COLO668 (cell line): Measurements from ENCODE around the gene KCNAB1.

Experiments
- DNase-seq: peaks from one replicate; lab custom pipeline; 2025; ENCODE audit not compliant: unreplicated experiment; lab: John Stamatoyannopoulos, UW

KCNAB1 gene

GRCh38 chr3:156483002-156483401 is 362.6 kb downstream of the KCNAB1 start:
- no peak for DNase-seq

GRCh38 chr3:156483426-156483825 is 363.0 kb downstream of the KCNAB1 start:
- DNase-seq = no peak

- no peak for DNase-seq
Observed at GRCh38 chr3:156483961-156484787, 363.8 kb downstream of the KCNAB1 start.

GRCh38 chr3:156488767-156489166 is 368.4 kb downstream of the KCNAB1 start:
- DNase-seq = no peak

GRCh38 chr3:156489462-156489911 is 369.1 kb downstream of the KCNAB1 start:
- DNase-seq = no peak

- DNase-seq = no peak
Observed at GRCh38 chr3:156491192-156491591, 370.8 kb downstream of the KCNAB1 start.

GRCh38 chr3:156492801-156493261 is 372.5 kb downstream of the KCNAB1 start:
- DNase-seq = no peak

- DNase-seq = no peak
Observed at GRCh38 chr3:156493887-156494286, 373.5 kb downstream of the KCNAB1 start.

GRCh38 chr3:156495816-156496215 is 375.4 kb downstream of the KCNAB1 start:
- no peak for DNase-seq

GRCh38 chr3:156497326-156497725 is 376.9 kb downstream of the KCNAB1 start:
- no peak for DNase-seq

- no peak for DNase-seq
Observed at GRCh38 chr3:156498307-156498706, 377.9 kb downstream of the KCNAB1 start.

- DNase-seq = no peak
Observed at GRCh38 chr3:156507285-156507684, 386.9 kb downstream of the KCNAB1 start.

GRCh38 chr3:156509189-156510174 is 389.1 kb downstream of the KCNAB1 start:
- DNase-seq = no peak

- no peak for DNase-seq
Observed at GRCh38 chr3:156511987-156512677, 391.8 kb downstream of the KCNAB1 start.

- DNase-seq = peak; percentile 54
Observed at GRCh38 chr3:156513619-156514018, 393.2 kb downstream of the KCNAB1 start.

GRCh38 chr3:156516284-156516683 is 395.9 kb downstream of the KCNAB1 start:
- DNase-seq = peak; percentile 62

GRCh38 chr3:156516961-156517360 is 396.6 kb downstream of the KCNAB1 start:
- DNase-seq = no peak

- DNase-seq = no peak
Observed at GRCh38 chr3:156518726-156519125, 398.3 kb downstream of the KCNAB1 start.

GRCh38 chr3:156519758-156520162 is 399.4 kb downstream of the KCNAB1 start:
- peak; percentile 29 for DNase-seq

GRCh38 chr3:156522673-156523072 is 402.3 kb downstream of the KCNAB1 start:
- DNase-seq = no peak

- DNase-seq = no peak
Observed at GRCh38 chr3:156525808-156526207, 405.4 kb downstream of the KCNAB1 start.
